Muscle of leg (tissue), 11 donors: ENCODE data around the gene PXN. TPM values are rescaled to one million over a fixed set of nuclear protein-coding genes. Genes with fewer than 3 reads are reported as not detected.
A peak's percentile ranks its signal among the peaks of the same experiment; 100 is the strongest.
"Not testable (repeated sequence)": the region's sequence is repeated elsewhere in the genome, so short reads cannot be mapped to it uniquely, and the experiment has no call there.

Experiments
- DNase-seq: peaks from one replicate; pipeline ENCODE4 v3.0.0; 2013
- H3K27ac ChIP-seq: one replicate; pipeline ENCODE4 v1.5.1; 2013; ENCODE audit warnings: mild to moderate bottlenecking, low read length, control low read depth
- H3K27me3 ChIP-seq: one replicate; pipeline ENCODE4 v1.6.1; 2013; ENCODE audit warnings: low read length; ENCODE audit not compliant: control insufficient read depth, insufficient read depth
- H3K36me3 ChIP-seq: one replicate; pipeline ENCODE4 v1.6.1; 2013; ENCODE audit warnings: low read length; ENCODE audit not compliant: control insufficient read depth, insufficient read depth
- H3K4me1 ChIP-seq: one replicate; pipeline ENCODE4 v1.6.1; 2013; ENCODE audit warnings: low read length; ENCODE audit not compliant: control insufficient read depth, insufficient read depth
- H3K4me3 ChIP-seq: one replicate; pipeline ENCODE4 v1.5.1; 2013; ENCODE audit warnings: low read length, control low read depth
- H3K9me3 ChIP-seq: replicated peaks from 2 replicates; pipeline ENCODE4 v1.6.1; 2013; ENCODE audit warnings: low read depth, low read length; ENCODE audit not compliant: control insufficient read depth
- WGBS: methylation state at CpG from one replicate; pipeline ENCODE4 v1.1.5; 2013; ENCODE audit warnings: missing lambda C conversion rate; ENCODE audit not compliant: insufficient coverage; 5-methylcytosine and 5-hydroxymethylcytosine counted together
- polyA plus RNA-seq, 8 donors: library from polyadenylated mRNA; unstranded; fragments of 120-200 nt; gene quantifications; one replicate each; pipeline versions ENCODE4 v1.2.1 to v1.2.3, GENCODE V29; 2013; ENCODE audit warnings: inconsistent platforms in 1 of 8, low replicate concordance in 1 of 8; ENCODE audit not compliant: insufficient read length in 8 of 8, insufficient read depth in 1 of 8
- total RNA-seq: library from RNA; stranded (reverse); fragments of 120-200 nt; gene quantifications from one replicate; pipeline ENCODE4 v1.2.4, GENCODE V29; 2013

Gene PXN
- total and polyA plus RNA-seq, 9 donors, result 33.2 to 170 (median 121) TPM

- H3K27ac ChIP-seq, result peak overlapping the region; percentile 80
- no peaks in the 10 kb centered on the region for H3K27me3 ChIP-seq
- H3K4me1 ChIP-seq, result peaks cover 60% of the 10 kb centered on the region
- H3K9me3 ChIP-seq, result no peaks in the 10 kb centered on the region
- H3K4me3 ChIP-seq, result peak overlapping the region; percentile 95
- DNase-seq, result peak; percentile 47
- peaks cover 6% of the 10 kb centered on the region for H3K36me3 ChIP-seq
- 16% methylated on average over 3 of the region's 5 CpGs for WGBS
These were observed 1.8 kb downstream of the PXN start for GRCh38 chr12:120263748-120264085.

DNA sequence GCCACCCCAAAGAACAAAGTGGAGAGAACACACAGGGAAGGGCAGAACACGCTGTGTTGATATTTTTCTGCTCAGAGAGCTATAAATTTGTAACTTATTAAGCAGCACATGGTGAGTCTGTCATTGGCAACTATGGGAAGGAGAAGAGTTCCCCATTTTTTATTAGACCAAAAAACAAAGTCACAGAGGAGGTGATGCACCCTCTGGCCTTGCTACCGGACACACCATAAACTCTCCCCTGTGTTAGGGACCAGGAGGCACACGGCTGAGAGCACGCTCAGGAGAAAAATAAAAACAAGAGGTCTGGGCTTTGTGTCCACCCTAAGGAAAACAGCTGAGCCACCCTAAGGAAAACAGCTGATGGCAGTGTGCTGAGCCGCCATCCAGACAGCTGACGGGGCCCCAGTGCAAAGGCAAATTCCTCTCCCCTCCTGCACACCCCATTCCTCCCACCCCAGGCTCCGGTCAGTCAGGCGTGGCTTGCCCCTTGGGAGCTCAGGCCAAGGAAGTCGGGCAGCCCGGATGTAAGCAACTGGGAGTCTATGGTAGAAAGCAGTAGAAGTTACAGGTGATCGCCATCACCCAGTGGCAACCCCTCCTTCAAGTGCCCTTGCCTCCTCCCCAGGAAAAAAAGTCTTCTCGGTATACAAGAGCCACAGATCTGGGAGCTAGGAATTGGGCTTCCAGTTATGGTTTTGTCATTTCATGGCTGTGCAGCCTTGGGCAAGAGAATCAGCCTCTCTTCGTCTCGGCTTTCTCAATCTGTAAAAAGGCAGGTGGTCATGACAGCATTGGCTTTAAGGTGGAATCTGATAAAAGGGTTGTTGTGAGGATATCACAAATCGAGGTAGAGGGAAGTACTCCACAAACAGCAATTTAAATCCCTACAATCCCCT, 2.4 kb downstream of the PXN start:
- peaks cover 65% of the 10 kb centered on the region for H3K4me1 ChIP-seq
- peak; percentile 77 for DNase-seq
- peaks cover 10% of the 10 kb centered on the region for H3K36me3 ChIP-seq
- H3K27me3 ChIP-seq, result no peaks in the 10 kb centered on the region
- WGBS, result 35% methylated on average over 2 of the region's 15 CpGs
- H3K27ac ChIP-seq, result peak overlapping the region; percentile 80
- no peaks in the 10 kb centered on the region for H3K9me3 ChIP-seq
- peak overlapping the region; percentile 95 for H3K4me3 ChIP-seq

- 81% methylated on average over 5 of the region's 10 CpGs for whole genome bisulfite sequencing
- peak; percentile 76 for DNase-seq
- Histone ChIP-seq H3K4me3 (peak overlapping the region; percentile 95), H3K27ac (peak overlapping the region; percentile 80), H3K9me3 (no peaks in the 10 kb centered on the region), H3K4me1 (peaks cover 74% of the 10 kb centered on the region), H3K27me3 (no peaks in the 10 kb centered on the region), H3K36me3 (peaks cover 10% of the 10 kb centered on the region)
These were observed 3.3 kb downstream of the PXN start for GRCh38 chr12:120261951-120262851.

DNA sequence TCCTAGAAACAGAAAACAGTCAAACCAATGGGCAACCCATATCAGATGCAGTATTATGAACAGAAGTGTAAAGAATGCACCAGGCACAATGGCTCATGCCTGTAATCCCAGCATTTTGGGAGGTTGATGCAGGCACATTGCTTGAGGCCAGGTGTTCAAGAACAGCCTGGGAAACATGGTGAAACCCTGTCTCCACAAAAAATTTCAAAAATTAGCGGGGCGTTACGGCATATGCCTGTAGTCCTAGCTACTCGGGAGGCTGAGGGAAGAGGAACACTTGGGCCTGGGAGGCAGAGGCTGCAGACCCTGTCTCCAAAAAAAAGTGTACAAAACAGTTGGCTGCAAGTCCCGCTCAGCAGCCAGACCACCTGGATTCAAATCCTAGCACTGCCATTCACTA, 4.9 kb downstream of the PXN start:
- H3K36me3 ChIP-seq, result peaks cover 10% of the 10 kb centered on the region
- WGBS, result 90% methylated on average over 2 of the region's 5 CpGs
- no peaks in the 10 kb centered on the region for H3K27me3 ChIP-seq
- H3K27ac ChIP-seq, result no peak overlapping the region
- DNase-seq, result no peak
- no peak overlapping the region for H3K4me3 ChIP-seq
- no peaks in the 10 kb centered on the region for H3K9me3 ChIP-seq
- peaks cover 83% of the 10 kb centered on the region for H3K4me1 ChIP-seq

- H3K4me1 ChIP-seq, result peaks cover 79% of the 10 kb centered on the region
- H3K9me3 ChIP-seq, result no peaks in the 10 kb centered on the region
- 100% methylated on average over 2 of the region's 8 CpGs for WGBS
- peak overlapping the region; percentile 20 for H3K27ac ChIP-seq
- H3K4me3 ChIP-seq, result no peak overlapping the region
- peaks cover 17% of the 10 kb centered on the region for H3K36me3 ChIP-seq
- no peak for DNase-seq
- H3K27me3 ChIP-seq, result no peaks in the 10 kb centered on the region
These were observed 5.9 kb downstream of the PXN start for GRCh38 chr12:120259418-120260202.

DNA sequence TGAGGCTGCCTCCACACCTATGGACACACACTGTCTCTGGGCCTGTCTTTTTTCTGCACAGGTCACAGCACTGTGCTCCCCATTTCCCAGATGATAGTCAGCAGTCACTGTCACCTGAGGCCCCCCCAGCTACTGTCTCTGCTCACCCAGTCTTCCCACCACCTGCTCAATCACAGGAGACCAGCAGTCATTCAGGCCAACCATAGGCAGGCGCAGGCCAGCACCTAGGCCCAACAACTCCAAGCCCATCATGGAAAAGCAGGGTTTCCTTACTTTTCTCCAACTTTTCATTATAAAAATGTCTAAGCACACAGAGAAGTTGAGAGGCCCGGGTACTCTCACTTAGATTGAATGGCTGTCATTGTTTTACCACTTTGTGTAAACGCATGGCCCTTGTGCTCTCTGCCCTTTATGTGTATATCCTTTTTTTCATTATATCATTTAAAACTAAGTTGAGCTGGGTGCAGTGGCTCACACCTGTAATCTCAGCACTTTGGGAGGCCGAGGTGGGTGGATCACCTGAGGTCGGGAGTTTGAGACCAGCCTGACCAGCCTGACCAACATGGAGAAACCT, 7.1 kb downstream of the PXN start:
- peaks cover 67% of the 10 kb centered on the region for H3K4me1 ChIP-seq
- no peak overlapping the region for H3K4me3 ChIP-seq
- WGBS, result 100% methylated on average over 1 of the region's 5 CpGs
- H3K27ac ChIP-seq, result peak overlapping the region; percentile 94
- no peaks in the 10 kb centered on the region for H3K27me3 ChIP-seq
- DNase-seq, result no peak
- no peaks in the 10 kb centered on the region for H3K9me3 ChIP-seq
- peaks cover 23% of the 10 kb centered on the region for H3K36me3 ChIP-seq

DNA sequence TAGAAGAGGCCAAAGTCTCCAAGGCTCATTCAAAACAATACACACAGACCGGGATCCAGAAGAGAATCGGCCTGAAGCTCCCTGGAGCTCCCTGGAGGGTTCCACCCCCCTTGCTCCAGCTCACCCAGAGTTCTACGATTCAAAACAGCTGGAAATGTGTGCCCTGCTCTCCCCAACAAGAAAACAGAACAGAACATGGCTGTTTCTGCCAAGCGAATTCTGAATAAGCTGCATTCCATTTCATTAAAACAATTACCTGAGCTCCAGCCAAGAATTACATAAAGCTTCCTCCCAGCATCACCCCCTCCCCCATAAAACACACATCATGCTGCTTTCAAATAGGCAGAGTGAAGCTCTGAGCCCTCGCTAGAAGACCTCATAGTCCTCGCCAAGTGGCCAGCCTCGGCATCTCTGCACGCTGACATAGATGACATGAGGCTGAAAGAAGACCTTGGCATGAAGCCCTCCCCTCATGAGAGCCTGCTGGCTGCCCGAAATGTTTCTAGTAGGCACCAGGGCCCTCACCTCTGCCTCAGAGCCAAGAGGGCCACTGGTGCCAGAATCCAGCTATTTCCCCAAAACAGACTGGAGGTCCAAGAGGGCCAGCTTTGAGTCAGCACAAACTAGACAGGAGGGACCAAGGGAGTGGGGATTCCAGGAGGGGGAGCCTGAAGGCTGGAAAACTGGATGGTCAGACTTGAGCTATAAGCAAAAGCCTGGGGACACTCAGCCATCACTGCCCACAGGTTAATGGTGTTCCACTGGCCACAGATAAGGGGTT, 8.3 kb downstream of the PXN start:
- Histone ChIP-seq H3K27ac (peak overlapping the region; percentile 94), H3K36me3 (peaks cover 24% of the 10 kb centered on the region), H3K4me3 (no peak overlapping the region), H3K9me3 (no peaks in the 10 kb centered on the region), H3K4me1 (peaks cover 55% of the 10 kb centered on the region), H3K27me3 (no peaks in the 10 kb centered on the region)
- 13% methylated on average over 9 of the region's 9 CpGs for WGBS
- peak; percentile 97 for DNase-seq

DNA sequence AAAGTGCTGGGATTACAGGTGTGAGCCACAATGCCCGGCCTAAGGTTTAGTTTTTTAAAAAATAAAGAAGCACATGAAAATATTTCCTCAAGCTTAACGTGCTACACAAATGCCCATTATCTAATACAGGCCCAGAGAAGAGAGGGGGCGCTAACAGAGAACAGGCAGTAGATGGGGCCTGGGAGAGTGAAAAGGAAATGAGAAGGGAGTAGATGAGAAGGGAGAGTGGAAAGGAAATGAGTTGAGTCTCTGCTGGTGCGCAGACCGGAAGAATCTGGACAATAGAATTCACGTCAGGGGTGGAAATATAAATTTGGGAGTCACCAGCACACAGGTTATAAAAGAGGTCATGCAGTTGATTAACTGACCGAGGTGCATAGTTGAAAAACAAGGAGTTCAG, 10.7 kb downstream of the PXN start:
- H3K4me1 ChIP-seq, result peaks cover 51% of the 10 kb centered on the region
- no peaks in the 10 kb centered on the region for H3K9me3 ChIP-seq
- H3K27me3 ChIP-seq, result no peaks in the 10 kb centered on the region
- WGBS, result 78% methylated on average over 4 of the region's 7 CpGs
- H3K27ac ChIP-seq, result peak overlapping the region; percentile 40
- H3K36me3 ChIP-seq, result peaks cover 23% of the 10 kb centered on the region
- no peak for DNase-seq
- no peak overlapping the region for H3K4me3 ChIP-seq

DNA sequence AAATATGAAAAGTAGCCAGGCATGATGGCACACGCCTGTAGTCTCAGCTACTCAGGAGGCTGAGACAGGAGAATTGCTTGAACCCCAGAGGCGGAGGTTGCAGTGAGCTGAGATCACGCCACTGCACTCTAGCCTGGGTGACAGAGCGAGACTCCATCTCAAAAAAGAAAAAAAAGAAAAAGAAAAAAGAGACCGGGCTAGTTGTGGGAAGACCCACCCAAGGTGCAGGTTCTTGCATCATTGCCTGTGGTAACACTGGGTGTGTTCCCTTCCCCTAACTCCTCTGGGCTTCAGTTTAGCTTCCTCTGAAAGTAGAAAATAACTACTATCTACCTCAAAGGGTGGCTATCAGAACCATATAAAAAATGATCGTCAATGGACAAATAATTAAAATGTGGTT, 12.2 kb downstream of the PXN start:
- not testable (repeated sequence) for H3K4me3 ChIP-seq, H3K27me3 ChIP-seq, H3K27ac ChIP-seq, DNase-seq, H3K9me3 ChIP-seq
- Histone ChIP-seq H3K36me3 (peaks cover 25% of the 10 kb centered on the region), H3K4me1 (peaks cover 56% of the 10 kb centered on the region)
- 93% methylated on average over 2 of the region's 6 CpGs for WGBS
